HepG2 (cell line): ENCODE measurements around the gene KRTAP1-5. TPM values are rescaled to one million over a fixed set of nuclear protein-coding genes. Genes with fewer than 3 reads are reported as not detected.
A peak's percentile ranks its signal among the peaks of the same experiment; 100 is the strongest.

Experiments
- ATAC-seq: fragments of 200-7000 bp; cut with Tn5 transposase; 3 replicates; pipeline ENCODE4 v1.9.1; 2020; ENCODE audit warnings: mild to moderate bottlenecking, moderate library complexity
- BruUV-seq: library from RNA; stranded (reverse); fragments of 400-500 nt; replicated peaks from 2 replicates; lab custom pipeline; 2021; lab: Mats Ljungman, UMichigan
- CTCF ChIA-PET: fragments of 300-600 bp; formaldehyde crosslinking; extraction: SDS; loops from one replicate; lab custom pipeline; 2021; ENCODE audit warnings: low total read pairs, inconsistent platforms, low intra/inter-chr PET ratio; lab: Yijun Ruan, JAX
- POLR2A ChIA-PET: fragments of 350-600 bp; sonication (Branson Sonifier 250); formaldehyde crosslinking; loops from one replicate; lab custom pipeline; 2020; ENCODE audit warnings: antibody characterized with exemption, inconsistent platforms; lab: Yijun Ruan, JAX
- DNase-seq: peaks from one replicate; pipeline ENCODE4 v3.0.0-alpha.2; 2015; ENCODE audit warnings: low spot score
- FAIRE-seq: peaks from 3 replicates; lab custom pipeline; 2011; peaks lifted over from hg19 to GRCh38; lab: Jason Lieb, UNC
- H2AFZ ChIP-seq: one replicate; pipeline ENCODE4 v1.6.1; 2011; ENCODE audit warnings: low read length, inconsistent platforms
- H3K27ac ChIP-seq: fragments of 300-600 bp; 3 replicates; pipeline ENCODE4 v1.8.0; 2011; ENCODE audit warnings: mixed run types, mild to moderate bottlenecking, mixed read lengths, low read length, inconsistent platforms; ENCODE audit not compliant: insufficient read depth; ENCODE audit errors: extremely low read length
- H3K27me3 ChIP-seq, 2 experiments: fragments of 200-600 bp in 1 of 2; 2 replicates in 1 of 2; 3 replicates in 1 of 2; pipeline versions ENCODE4 v1.6.0 to v1.8.0; 2011; ENCODE audit warnings: low read length in 2 of 2, mild to moderate bottlenecking in 2 of 2, moderate library complexity in 2 of 2, inconsistent platforms in 1 of 2; ENCODE audit not compliant: insufficient read depth in 2 of 2, control insufficient read depth in 1 of 2
- H3K36me3 ChIP-seq, 2 experiments: fragments of 200-600 bp in 1 of 2; replicated peaks in 1 of 2; 2 replicates in 1 of 2; 3 replicates in 1 of 2; pipeline versions ENCODE4 v1.5.1 to v1.8.0; 2011; ENCODE audit warnings: low read length in 2 of 2, inconsistent platforms in 1 of 2; ENCODE audit not compliant: insufficient read depth in 2 of 2, control insufficient read depth in 1 of 2
- H3K4me1 ChIP-seq: 2 replicates; pipeline ENCODE4 v1.5.1; 2012; ENCODE audit warnings: low read length, inconsistent platforms; ENCODE audit not compliant: insufficient read depth
- H3K4me2 ChIP-seq: 2 replicates; pipeline ENCODE4 v1.6.0; 2011; ENCODE audit warnings: low read depth, low read length, inconsistent platforms
- H3K4me3 ChIP-seq, 3 experiments: fragments of 200-600 bp in 1 of 3; sonication (generic), shearing (Covaris generic) in 1 of 3; replicated peaks in 1 of 3; 2 replicates each; pipeline ENCODE4 v1.5.1; 2011 to 2016; ENCODE audit warnings: low read length in 3 of 3, inconsistent platforms in 2 of 3, low read depth in 2 of 3, mild to moderate bottlenecking in 2 of 3, control low read depth in 1 of 3, mixed read lengths in 1 of 3; ENCODE audit not compliant: insufficient read depth in 1 of 3
- H3K79me2 ChIP-seq: one replicate; pipeline ENCODE4 v1.6.1; 2011; ENCODE audit warnings: low read length, inconsistent platforms; ENCODE audit not compliant: insufficient read depth
- H3K9ac ChIP-seq: 2 replicates; pipeline ENCODE4 v1.6.0; 2011; ENCODE audit warnings: mild to moderate bottlenecking, low read depth, low read length, inconsistent platforms; ENCODE audit not compliant: insufficient read depth
- H3K9me3 ChIP-seq: 2 replicates; pipeline ENCODE4 v1.5.1; 2012; ENCODE audit warnings: mild to moderate bottlenecking, low read length
- H4K20me1 ChIP-seq: 2 replicates; pipeline ENCODE4 v1.6.0; 2011; ENCODE audit warnings: inconsistent platforms, mild to moderate bottlenecking, low read length, moderate library complexity; ENCODE audit not compliant: insufficient read depth
- ADNP ChIP-seq: sonication (generic); formaldehyde crosslinking; IDR thresholded peaks from 2 replicates; pipeline ENCODE4 v1.4.0; 2020; ENCODE audit warnings: missing genetic modification reagents
- KDM6A ChIP-seq: IDR thresholded peaks from 2 replicates; pipeline ENCODE4 v1.6.1; 2016; ENCODE audit warnings: low read depth
- MED8 ChIP-seq: sonication (generic); formaldehyde crosslinking; IDR thresholded peaks from 2 replicates; pipeline ENCODE4 v1.8.1; 2023; ENCODE audit warnings: mild to moderate bottlenecking, missing genetic modification reagents; ENCODE audit not compliant: insufficient replicate concordance
- NR3C1 ChIP-seq: sonication (generic); formaldehyde crosslinking; IDR thresholded peaks from 2 replicates; pipeline ENCODE4 v1.4.0; 2020; ENCODE audit warnings: missing genetic modification reagents
- POLR2AphosphoS2 ChIP-seq: IDR thresholded peaks from 2 replicates; pipeline ENCODE4 v1.6.1; 2011; ENCODE audit warnings: low read depth, low read length, improper control_type of control experiment
- PRPF4 ChIP-seq: fragments of 200-400 bp; formaldehyde crosslinking; IDR thresholded peaks from 2 replicates; pipeline ENCODE4 v1.6.1; 2016; ENCODE audit warnings: low read length, low read depth; ENCODE audit not compliant: poor library complexity, severe bottlenecking
- PTBP1 ChIP-seq: fragments of 200-400 bp; formaldehyde crosslinking; IDR thresholded peaks from 2 replicates; pipeline ENCODE4 v1.6.1; 2018; ENCODE audit warnings: low read length, low read depth; ENCODE audit not compliant: poor library complexity, severe bottlenecking
- SALL2 ChIP-seq: sonication (generic); formaldehyde crosslinking; IDR thresholded peaks from 2 replicates; pipeline ENCODE4 v1.8.1; 2023; ENCODE audit warnings: mild to moderate bottlenecking, missing genetic modification reagents, inconsistent platforms
- TAF1 ChIP-seq: sonication (generic); formaldehyde crosslinking; IDR thresholded peaks from 2 replicates; pipeline ENCODE4 v1.4.0; 2020; ENCODE audit warnings: missing genetic modification reagents
- TEAD3 ChIP-seq: optimal IDR thresholded peaks from 2 replicates; pipeline ENCODE3; 2016; ENCODE audit warnings: borderline replicate concordance
- ZBTB1 ChIP-seq: sonication (generic); formaldehyde crosslinking; IDR thresholded peaks from 2 replicates; pipeline ENCODE4 v1.4.0; 2020; ENCODE audit warnings: missing genetic modification reagents, borderline replicate concordance
- ZFP41 ChIP-seq: sonication (generic); formaldehyde crosslinking; IDR thresholded peaks from 2 replicates; pipeline ENCODE4 v1.4.0; 2020; ENCODE audit warnings: mild to moderate bottlenecking, missing genetic modification reagents, borderline replicate concordance
- ZNF329 ChIP-seq: sonication (generic); formaldehyde crosslinking; IDR thresholded peaks from 2 replicates; pipeline ENCODE4 v1.9.0; 2021; ENCODE audit warnings: low read depth, mild to moderate bottlenecking, missing genetic modification reagents
- ZNF737 ChIP-seq: sonication (generic); formaldehyde crosslinking; IDR thresholded peaks from 2 replicates; pipeline ENCODE4 v1.5.0; 2020; ENCODE audit warnings: missing genetic modification reagents, mild to moderate bottlenecking, borderline replicate concordance
- ZNF792 ChIP-seq: IDR thresholded peaks from 2 replicates; pipeline ENCODE4 v1.6.1; 2016
- ZNF850 ChIP-seq: sonication (generic); formaldehyde crosslinking; conservative IDR thresholded peaks from 2 replicates; pipeline ENCODE4 v1.9.0; 2021; ENCODE audit warnings: mild to moderate bottlenecking, missing genetic modification reagents
- WGBS: methylation state at CpG from one replicate; pipeline ENCODE4 v1.1.6; 2017; ENCODE audit warnings: low lambda C conversion rate; 5-methylcytosine and 5-hydroxymethylcytosine counted together
- in situ Hi-C: cut with HindIII; loops from 2 replicates; pipeline ENCODE4 v1.10.0; 2017; ENCODE audit warnings: low pct_unique_long_range_greater_than_20kb; ENCODE audit not compliant: extremely low pct_ligation_motif_present
- intact Hi-C: fragments of 100-400 bp; cut with micrococcal nuclease; formaldehyde crosslinking; loops from one replicate; pipeline ENCODE4 v1.10.0; 2022; ENCODE audit not compliant: unreplicated experiment
- polyA plus RNA-seq, 8 experiments: library from polyadenylated mRNA; depleted of rRNA in 3 of 8; stranded (reverse) in 7 of 8; unstranded in 1 of 8; fragments of >200 nt; fragmentation: Illumina TruSeq in 4 of 8; extraction: Trizol in 4 of 8; gene quantifications; 2 replicates each; pipeline versions ENCODE4 v1.2.1 to v1.2.3, GENCODE V29; 2011 to 2016; ENCODE audit warnings: low read depth in 4 of 8, missing spikeins in 1 of 8, mixed read lengths in 1 of 8; ENCODE audit not compliant: insufficient read depth in 1 of 8
- total RNA-seq, 5 experiments: library from RNA; depleted of rRNA; stranded (reverse); fragments of >200 nt; fragmentation: Illumina TruSeq; extraction: Trizol; gene quantifications; 2 replicates each; pipeline ENCODE4 v1.2.3, GENCODE V29; 2016; ENCODE audit warnings: low read depth in 1 of 5
- TF ChIP-seq, protein P1 (sequence below): sonication (generic); formaldehyde crosslinking; IDR thresholded peaks from 2 replicates; pipeline ENCODE4 v1.5.1; 2020; ENCODE audit warnings: mild to moderate bottlenecking, missing genetic modification reagents, moderate library complexity
- TF ChIP-seq, protein P2 (sequence below): sonication (generic); formaldehyde crosslinking; IDR thresholded peaks from 2 replicates; pipeline ENCODE4; 2020; ENCODE audit warnings: missing genetic modification reagents, mild to moderate bottlenecking, borderline replicate concordance

The KRTAP1-5 gene
- total and polyA plus RNA-seq, 2 of the 13 experiments (the other 11 are each of a cell fraction or from before 2014, with no cell fraction given) = 0.09 TPM; not detected in 1

- TF ChIP-seq, protein P1, sequence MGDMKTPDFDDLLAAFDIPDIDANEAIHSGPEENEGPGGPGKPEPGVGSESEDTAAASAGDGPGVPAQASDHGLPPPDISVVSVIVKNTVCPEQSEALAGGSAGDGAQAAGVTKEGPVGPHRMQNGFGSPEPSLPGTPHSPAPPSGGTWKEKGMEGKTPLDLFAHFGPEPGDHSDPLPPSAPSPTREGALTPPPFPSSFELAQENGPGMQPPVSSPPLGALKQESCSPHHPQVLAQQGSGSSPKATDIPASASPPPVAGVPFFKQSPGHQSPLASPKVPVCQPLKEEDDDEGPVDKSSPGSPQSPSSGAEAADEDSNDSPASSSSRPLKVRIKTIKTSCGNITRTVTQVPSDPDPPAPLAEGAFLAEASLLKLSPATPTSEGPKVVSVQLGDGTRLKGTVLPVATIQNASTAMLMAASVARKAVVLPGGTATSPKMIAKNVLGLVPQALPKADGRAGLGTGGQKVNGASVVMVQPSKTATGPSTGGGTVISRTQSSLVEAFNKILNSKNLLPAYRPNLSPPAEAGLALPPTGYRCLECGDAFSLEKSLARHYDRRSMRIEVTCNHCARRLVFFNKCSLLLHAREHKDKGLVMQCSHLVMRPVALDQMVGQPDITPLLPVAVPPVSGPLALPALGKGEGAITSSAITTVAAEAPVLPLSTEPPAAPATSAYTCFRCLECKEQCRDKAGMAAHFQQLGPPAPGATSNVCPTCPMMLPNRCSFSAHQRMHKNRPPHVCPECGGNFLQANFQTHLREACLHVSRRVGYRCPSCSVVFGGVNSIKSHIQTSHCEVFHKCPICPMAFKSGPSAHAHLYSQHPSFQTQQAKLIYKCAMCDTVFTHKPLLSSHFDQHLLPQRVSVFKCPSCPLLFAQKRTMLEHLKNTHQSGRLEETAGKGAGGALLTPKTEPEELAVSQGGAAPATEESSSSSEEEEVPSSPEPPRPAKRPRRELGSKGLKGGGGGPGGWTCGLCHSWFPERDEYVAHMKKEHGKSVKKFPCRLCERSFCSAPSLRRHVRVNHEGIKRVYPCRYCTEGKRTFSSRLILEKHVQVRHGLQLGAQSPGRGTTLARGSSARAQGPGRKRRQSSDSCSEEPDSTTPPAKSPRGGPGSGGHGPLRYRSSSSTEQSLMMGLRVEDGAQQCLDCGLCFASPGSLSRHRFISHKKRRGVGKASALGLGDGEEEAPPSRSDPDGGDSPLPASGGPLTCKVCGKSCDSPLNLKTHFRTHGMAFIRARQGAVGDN = peak; percentile 64
- TF ChIP-seq ZNF792 (CRISPR knock-in tag) (peak; percentile 54; the same call in 1 of the 2 replicates), ZNF737 (CRISPR knock-in tag) (no peak)
Measured at GRCh38 chr17:41016578-41017215, 10.3 kb downstream of the KRTAP1-5 start (continued).

DNA sequence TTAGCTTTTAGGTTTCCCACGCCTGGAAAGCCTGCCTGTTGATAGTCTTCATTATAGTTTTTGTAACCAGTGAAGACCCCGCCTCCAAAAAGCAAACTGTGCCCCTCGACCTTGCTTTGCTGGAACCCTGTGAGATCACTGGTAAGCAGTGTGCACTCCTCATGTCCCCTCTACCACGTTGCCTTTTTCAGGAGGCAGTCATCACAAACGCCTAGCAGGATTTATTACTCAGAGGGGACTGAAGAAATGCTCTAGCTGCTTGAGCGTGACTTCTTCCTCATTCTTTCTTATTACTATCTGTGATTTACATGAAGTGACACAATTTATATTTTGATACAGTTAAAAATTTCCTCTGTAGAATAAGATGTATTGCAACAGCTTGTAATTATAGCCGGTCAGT lies 11.6 kb downstream of the KRTAP1-5 start:
- FAIRE-seq (no peak), DNase-seq (no peak), ATAC-seq (no peak)
- in situ Hi-C loops = no loop called here
- BruUV-seq = no TSS peak
- no peak for TF ChIP-seq ZFP41 (CRISPR knock-in tag)
- no peak for TF ChIP-seq ZBTB1 (CRISPR knock-in tag)
- no peak for TF ChIP-seq PRPF4
- no peak for TF ChIP-seq MED8 (CRISPR knock-in tag)
- TF ChIP-seq ADNP (CRISPR knock-in tag) = no peak
- TF ChIP-seq, protein P2, sequence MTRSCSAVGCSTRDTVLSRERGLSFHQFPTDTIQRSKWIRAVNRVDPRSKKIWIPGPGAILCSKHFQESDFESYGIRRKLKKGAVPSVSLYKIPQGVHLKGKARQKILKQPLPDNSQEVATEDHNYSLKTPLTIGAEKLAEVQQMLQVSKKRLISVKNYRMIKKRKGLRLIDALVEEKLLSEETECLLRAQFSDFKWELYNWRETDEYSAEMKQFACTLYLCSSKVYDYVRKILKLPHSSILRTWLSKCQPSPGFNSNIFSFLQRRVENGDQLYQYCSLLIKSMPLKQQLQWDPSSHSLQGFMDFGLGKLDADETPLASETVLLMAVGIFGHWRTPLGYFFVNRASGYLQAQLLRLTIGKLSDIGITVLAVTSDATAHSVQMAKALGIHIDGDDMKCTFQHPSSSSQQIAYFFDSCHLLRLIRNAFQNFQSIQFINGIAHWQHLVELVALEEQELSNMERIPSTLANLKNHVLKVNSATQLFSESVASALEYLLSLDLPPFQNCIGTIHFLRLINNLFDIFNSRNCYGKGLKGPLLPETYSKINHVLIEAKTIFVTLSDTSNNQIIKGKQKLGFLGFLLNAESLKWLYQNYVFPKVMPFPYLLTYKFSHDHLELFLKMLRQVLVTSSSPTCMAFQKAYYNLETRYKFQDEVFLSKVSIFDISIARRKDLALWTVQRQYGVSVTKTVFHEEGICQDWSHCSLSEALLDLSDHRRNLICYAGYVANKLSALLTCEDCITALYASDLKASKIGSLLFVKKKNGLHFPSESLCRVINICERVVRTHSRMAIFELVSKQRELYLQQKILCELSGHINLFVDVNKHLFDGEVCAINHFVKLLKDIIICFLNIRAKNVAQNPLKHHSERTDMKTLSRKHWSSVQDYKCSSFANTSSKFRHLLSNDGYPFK = no peak
- no peak for TF ChIP-seq NR3C1 (CRISPR knock-in tag)
- no peak for TF ChIP-seq SALL2
- TF ChIP-seq PTBP1 = no peak
- TF ChIP-seq POLR2AphosphoS2 = no peak
- no peak for TF ChIP-seq TAF1 (CRISPR knock-in tag)
- TF ChIP-seq KDM6A (CRISPR knock-in tag) = no peak
- no peak for TF ChIP-seq ZNF329 (CRISPR knock-in tag)
- TF ChIP-seq TEAD3 (CRISPR knock-in tag) = no peak
- no peak for TF ChIP-seq ZNF850
- no peaks in the 10 kb centered on the region for H3K9me3 ChIP-seq
- no peak overlapping the region for H3K9ac ChIP-seq
- H4K20me1 ChIP-seq = no peaks in the 10 kb centered on the region
- WGBS = 84% methylated on average over 7 of the region's 7 CpGs
- no peak overlapping the region for H3K4me2 ChIP-seq
- peaks cover 53% of the 10 kb centered on the region for H3K4me1 ChIP-seq
- intact Hi-C loops = no loop called here
- no peaks in the 10 kb centered on the region for H3K27me3 ChIP-seq
- no peak overlapping the region for H2AFZ ChIP-seq
- POLR2A ChIA-PET = interaction anchor here (1.3 kb wide), 1 partner anchor 58 kb away, joined by 3 read pairs; no protein-coding TSS in a partner anchor
- H3K79me2 ChIP-seq = no peaks in the 10 kb centered on the region
- no peak overlapping the region for H3K27ac ChIP-seq
- no peaks in the 10 kb centered on the region for H3K36me3 ChIP-seq
- CTCF ChIA-PET = no interaction called here
- H3K4me3 ChIP-seq = no peak overlapping the region
